HFFc6 (cell line): ENCODE measurements around the gene RBM17. TPM values are rescaled to one million over a fixed set of nuclear protein-coding genes. Genes with fewer than 3 reads are reported as not detected.

Source experiments
- DNase-seq: peaks from one replicate; pipeline ENCODE4 v3.0.0-alpha.2; 2018
- H3K27ac Mint-ChIP-seq: 2 replicates; pipeline ENCODE4 v1.8.0; 2020; ENCODE audit warnings: mild to moderate bottlenecking, mixed read lengths
- H3K27me3 Mint-ChIP-seq: 2 replicates; pipeline ENCODE4 v1.8.0; 2021; ENCODE audit warnings: mild to moderate bottlenecking, moderate library complexity, mixed read lengths; ENCODE audit not compliant: insufficient read depth
- H3K36me3 Mint-ChIP-seq: 2 replicates; pipeline ENCODE4 v1.8.0; 2021; ENCODE audit warnings: low read depth, mixed read lengths
- H3K4me1 Mint-ChIP-seq: 2 replicates; pipeline ENCODE4 v1.8.0; 2020; ENCODE audit warnings: low read depth, mixed read lengths
- H3K4me3 Mint-ChIP-seq: 2 replicates; pipeline ENCODE4 v1.8.0; 2020; ENCODE audit warnings: mild to moderate bottlenecking, moderate library complexity, mixed read lengths
- H3K9me3 Mint-ChIP-seq: 2 replicates; pipeline ENCODE4 v1.8.0; 2020; ENCODE audit warnings: mild to moderate bottlenecking, mixed read lengths
- total RNA-seq, 6 experiments: library from RNA; stranded (reverse); fragmentation: NEBNext Ultra II Directional; extraction: Animal tissue kit (Norgen Biotek cat#: 25700); gene quantifications; 2 replicates in 1 of 6; 3 replicates in 5 of 6; pipeline ENCODE4 v1.2.3, GENCODE V29; 2021
- TF ChIP-seq, protein P1 (sequence below): fragments of 200-600 bp; sonication (generic); IDR thresholded peaks from 2 replicates; pipeline ENCODE4 v1.5.0; 2021; ENCODE audit warnings: antibody characterized with exemption, mild to moderate bottlenecking

The RBM17 gene
- total RNA-seq, 6 experiments from 2014 or later: 53.4 to 75.2 (median 66.3) TPM

DNA sequence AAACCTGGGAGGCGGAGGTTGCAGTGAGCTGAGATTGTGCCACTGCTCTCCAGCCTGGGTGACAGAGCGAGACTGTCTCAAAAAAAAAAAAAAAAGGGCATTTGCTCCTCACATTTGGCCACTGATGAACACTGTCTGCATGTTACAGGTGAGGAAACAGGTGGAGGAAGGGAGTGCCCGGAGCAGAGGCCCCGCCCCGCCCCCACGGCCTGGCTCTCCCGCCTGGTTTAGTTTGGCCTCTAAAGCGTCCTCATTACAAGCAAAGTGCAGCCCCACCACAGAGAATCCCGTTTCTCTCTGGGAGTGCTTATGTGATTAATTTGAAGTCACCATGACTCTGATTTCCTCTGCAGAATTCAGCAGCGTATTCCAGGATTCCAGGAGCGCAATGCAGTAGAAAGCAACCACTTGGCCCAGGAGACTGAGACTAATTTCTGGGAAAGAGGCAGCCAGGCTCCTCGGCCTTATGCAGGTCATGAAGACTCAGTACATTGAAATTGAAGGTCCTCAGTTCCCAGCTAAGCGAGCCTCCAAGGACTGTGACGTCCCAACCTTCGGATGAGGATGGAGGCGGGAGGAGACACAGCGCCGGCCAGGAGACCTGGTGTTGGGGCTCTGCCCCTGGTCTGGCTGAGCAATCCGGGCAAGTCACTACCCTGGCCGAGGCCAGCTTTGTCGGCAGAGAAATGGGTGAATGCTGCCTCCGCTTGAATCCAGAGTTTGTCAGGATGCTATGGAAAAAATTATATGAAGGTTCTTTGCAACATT, 44.7 kb downstream of the RBM17 start:
- peaks cover 53% of the 10 kb centered on the region for H3K4me1 Mint-ChIP-seq
- no peaks in the 10 kb centered on the region for H3K9me3 Mint-ChIP-seq
- DNase-seq: no peak
- H3K27ac Mint-ChIP-seq: no peak overlapping the region
- 0 out of 2 replicates have a peak, but pooled peaks cover under 1% of the 10 kb centered on the region for H3K36me3 Mint-ChIP-seq
- TF ChIP-seq, protein P1, sequence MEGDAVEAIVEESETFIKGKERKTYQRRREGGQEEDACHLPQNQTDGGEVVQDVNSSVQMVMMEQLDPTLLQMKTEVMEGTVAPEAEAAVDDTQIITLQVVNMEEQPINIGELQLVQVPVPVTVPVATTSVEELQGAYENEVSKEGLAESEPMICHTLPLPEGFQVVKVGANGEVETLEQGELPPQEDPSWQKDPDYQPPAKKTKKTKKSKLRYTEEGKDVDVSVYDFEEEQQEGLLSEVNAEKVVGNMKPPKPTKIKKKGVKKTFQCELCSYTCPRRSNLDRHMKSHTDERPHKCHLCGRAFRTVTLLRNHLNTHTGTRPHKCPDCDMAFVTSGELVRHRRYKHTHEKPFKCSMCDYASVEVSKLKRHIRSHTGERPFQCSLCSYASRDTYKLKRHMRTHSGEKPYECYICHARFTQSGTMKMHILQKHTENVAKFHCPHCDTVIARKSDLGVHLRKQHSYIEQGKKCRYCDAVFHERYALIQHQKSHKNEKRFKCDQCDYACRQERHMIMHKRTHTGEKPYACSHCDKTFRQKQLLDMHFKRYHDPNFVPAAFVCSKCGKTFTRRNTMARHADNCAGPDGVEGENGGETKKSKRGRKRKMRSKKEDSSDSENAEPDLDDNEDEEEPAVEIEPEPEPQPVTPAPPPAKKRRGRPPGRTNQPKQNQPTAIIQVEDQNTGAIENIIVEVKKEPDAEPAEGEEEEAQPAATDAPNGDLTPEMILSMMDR: no peak
- no peak overlapping the region for H3K4me3 Mint-ChIP-seq
- peaks cover 16% of the 10 kb centered on the region for H3K27me3 Mint-ChIP-seq

DNA sequence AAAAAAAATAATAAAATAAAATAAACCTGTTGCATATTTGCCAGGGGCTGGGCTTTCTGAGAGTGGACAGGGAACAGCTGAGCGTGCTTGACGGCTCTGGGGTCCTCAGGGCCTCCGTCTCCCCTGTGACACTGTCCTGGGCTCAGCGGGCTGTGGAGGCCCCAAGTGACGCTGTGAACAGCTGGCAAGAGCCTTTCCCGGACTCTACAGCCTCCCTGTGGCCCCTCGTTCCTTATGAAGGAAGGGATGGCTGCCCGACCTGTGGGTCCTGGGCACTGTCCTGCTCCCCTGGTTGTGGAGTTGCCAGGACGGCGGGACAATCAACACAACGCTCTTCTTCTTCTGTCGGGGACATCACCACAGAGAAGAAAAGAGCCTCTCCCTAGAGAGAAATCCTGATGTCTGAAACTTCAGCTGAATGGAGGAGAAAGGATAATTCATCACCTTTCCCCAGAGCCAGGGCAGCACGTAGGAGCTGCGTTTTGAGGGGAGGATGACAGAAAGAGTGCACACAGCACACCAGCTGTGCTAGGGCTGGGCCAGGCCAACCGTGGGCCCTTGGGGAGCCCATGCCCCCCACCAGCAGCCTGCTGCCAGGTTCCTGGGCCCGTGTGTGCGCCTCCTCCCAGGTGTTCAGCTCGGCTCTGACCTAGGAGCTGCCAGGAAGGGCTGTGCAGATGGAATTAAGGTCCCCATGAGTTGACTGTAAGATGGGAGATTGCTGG, 45.4 kb downstream of the RBM17 start:
- no peaks in the 10 kb centered on the region for H3K9me3 Mint-ChIP-seq
- no peak overlapping the region for H3K27ac Mint-ChIP-seq
- peaks cover 51% of the 10 kb centered on the region for H3K4me1 Mint-ChIP-seq
- TF ChIP-seq, protein P1: no peak
- H3K27me3 Mint-ChIP-seq: peaks cover 16% of the 10 kb centered on the region
- no peak overlapping the region for H3K4me3 Mint-ChIP-seq
- H3K36me3 Mint-ChIP-seq: 0 out of 2 replicates have a peak, but pooled peaks cover 5% of the 10 kb centered on the region
- DNase-seq: no peak

DNA sequence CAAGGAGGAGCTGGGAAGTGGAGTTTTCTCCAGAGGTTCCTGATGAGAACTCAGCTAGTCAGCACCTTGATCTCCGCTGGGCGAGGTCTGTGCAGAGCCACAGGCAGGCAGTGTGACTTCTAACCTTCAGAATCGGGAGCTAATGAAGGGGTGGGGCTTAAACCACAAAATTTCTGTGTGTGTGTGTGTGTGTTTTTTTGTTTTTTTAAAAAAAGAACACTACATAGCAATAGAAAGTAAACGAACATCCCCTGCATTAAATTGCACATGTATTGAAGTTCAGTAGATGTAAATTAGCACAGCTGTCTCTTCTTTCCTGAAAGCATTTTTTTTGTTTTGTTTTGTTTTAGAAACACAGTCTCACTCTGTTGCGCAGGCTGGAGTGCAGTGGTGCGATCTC, 46.2 kb downstream of the RBM17 start:
- Mint-ChIP-seq H3K27me3 (peaks cover 19% of the 10 kb centered on the region), H3K27ac (no peak overlapping the region), H3K4me1 (peaks cover 43% of the 10 kb centered on the region)

DNA sequence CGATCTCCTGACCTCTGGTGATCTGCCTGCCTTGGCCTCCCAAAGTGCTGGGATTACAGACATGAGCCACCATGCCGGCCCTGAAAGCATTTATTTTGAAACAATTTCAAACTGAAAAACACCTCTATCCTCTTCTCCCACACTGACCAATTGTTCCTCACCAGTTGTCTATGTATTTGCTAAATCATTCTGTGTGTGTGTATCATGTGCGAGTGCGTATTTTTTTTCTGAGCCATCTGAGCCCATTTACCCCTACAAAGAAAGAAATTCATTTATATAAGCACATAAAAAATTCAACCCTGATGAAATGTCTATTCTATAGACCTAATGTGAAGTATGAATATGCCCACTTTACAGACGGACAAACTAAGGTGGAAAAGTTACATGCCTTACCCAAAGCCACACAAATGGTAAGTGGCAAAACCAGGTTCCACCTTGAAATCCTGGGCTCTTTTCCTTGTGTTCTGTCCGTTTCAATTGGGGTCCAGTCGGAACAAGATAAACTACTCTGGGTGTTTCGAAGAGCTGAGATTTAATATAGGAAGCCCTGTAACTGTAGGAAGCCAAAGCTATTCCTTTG, 46.8 kb downstream of the RBM17 start:
- Mint-ChIP-seq H3K4me1 (peaks cover 42% of the 10 kb centered on the region), H3K27me3 (peaks cover 21% of the 10 kb centered on the region), H3K9me3 (no peaks in the 10 kb centered on the region), H3K36me3 (0 out of 2 replicates have a peak, but pooled peaks cover 5% of the 10 kb centered on the region), H3K27ac (peak overlapping the region; percentile 88), H3K4me3 (peak overlapping the region; percentile 80; the same call in 1 of the 2 replicates)
- TF ChIP-seq, protein P1: no peak
- no peak for DNase-seq

More for the DNA sequence above, 46.2 kb downstream of the RBM17 start:
- Mint-ChIP-seq H3K4me3 (no peak overlapping the region), H3K9me3 (no peaks in the 10 kb centered on the region), H3K36me3 (0 out of 2 replicates have a peak, but pooled peaks cover 5% of the 10 kb centered on the region)
- TF ChIP-seq, protein P1: no peak
- no peak for DNase-seq
